H9 (cell line): Measurements from ENCODE around the gene SCARB2. TPM values are rescaled to one million over a fixed set of nuclear protein-coding genes. Genes with fewer than 3 reads are reported as not detected.

ENCODE experiments used
- DNase-seq: peaks from one replicate; pipeline ENCODE4 v3.0.0-alpha.2; 2017
- H2AFZ ChIP-seq: one replicate; pipeline ENCODE4 v1.6.1; 2013; ENCODE audit warnings: mild to moderate bottlenecking, low read length, control low read depth, moderate library complexity
- H2AK5ac ChIP-seq: 2 replicates; pipeline ENCODE4 v1.6.1; 2013; ENCODE audit warnings: low read length, control low read depth, mixed read lengths; ENCODE audit not compliant: insufficient read length
- H2BK120ac ChIP-seq: one replicate; pipeline ENCODE4 v1.6.1; 2013; ENCODE audit warnings: low read depth, mild to moderate bottlenecking, low read length, control low read depth, inconsistent platforms; ENCODE audit not compliant: poor library complexity, severe bottlenecking
- H2BK12ac ChIP-seq: 2 replicates; pipeline ENCODE4 v1.6.1; 2013; ENCODE audit warnings: low read length, control low read depth, mixed read lengths, low read depth; ENCODE audit not compliant: insufficient read length
- H2BK15ac ChIP-seq: 2 replicates; pipeline ENCODE4 v1.6.1; 2013; ENCODE audit warnings: low read depth, low read length, control low read depth
- H2BK20ac ChIP-seq: one replicate; pipeline ENCODE4 v1.6.1; 2013; ENCODE audit warnings: low read depth, mild to moderate bottlenecking, low read length, control low read depth, inconsistent platforms; ENCODE audit not compliant: poor library complexity, severe bottlenecking
- H2BK5ac ChIP-seq: 2 replicates; pipeline ENCODE4 v1.6.1; 2013; ENCODE audit warnings: low read length, control low read depth, mixed read lengths; ENCODE audit not compliant: insufficient read length
- H3K14ac ChIP-seq: 2 replicates; pipeline ENCODE4 v1.6.1; 2013; ENCODE audit warnings: low read length, control low read depth; ENCODE audit not compliant: insufficient read depth
- H3K18ac ChIP-seq: 2 replicates; pipeline ENCODE4 v1.6.1; 2013; ENCODE audit warnings: low read depth, mild to moderate bottlenecking, mixed read lengths, low read length, control low read depth; ENCODE audit not compliant: insufficient read length
- H3K23ac ChIP-seq: 2 replicates; pipeline ENCODE4 v1.6.1; 2013; ENCODE audit warnings: low read length, control low read depth, mixed read lengths, low read depth; ENCODE audit not compliant: insufficient read length
- H3K23me2 ChIP-seq: 2 replicates; pipeline ENCODE4 v1.6.1; 2013; ENCODE audit warnings: low read depth, mild to moderate bottlenecking, mixed read lengths, low read length, control low read depth; ENCODE audit not compliant: insufficient read length, poor library complexity, severe bottlenecking
- H3K27ac ChIP-seq: 2 replicates; pipeline ENCODE4 v1.5.1; 2013; ENCODE audit warnings: low read length, control low read depth, mixed read lengths, low read depth; ENCODE audit not compliant: insufficient read length
- H3K27me3 ChIP-seq: 2 replicates; pipeline ENCODE4 v1.6.1; 2013; ENCODE audit warnings: low read length, control low read depth, inconsistent platforms; ENCODE audit not compliant: insufficient read depth
- H3K4ac ChIP-seq: 2 replicates; pipeline ENCODE4 v1.6.1; 2013; ENCODE audit warnings: low read depth, mild to moderate bottlenecking, control low read depth, inconsistent platforms, low read length, moderate library complexity
- H3K4me1 ChIP-seq: 2 replicates; pipeline ENCODE4 v1.6.1; 2013; ENCODE audit warnings: low read length, control low read depth, inconsistent platforms; ENCODE audit not compliant: insufficient read depth
- H3K4me2 ChIP-seq: 2 replicates; pipeline ENCODE4 v1.6.1; 2013; ENCODE audit warnings: low read length, control low read depth, mixed read lengths; ENCODE audit not compliant: insufficient read length, insufficient read depth
- H3K56ac ChIP-seq: 2 replicates; pipeline ENCODE4 v1.6.1; 2013; ENCODE audit warnings: low read depth, mild to moderate bottlenecking, mixed read lengths, low read length, control low read depth; ENCODE audit not compliant: insufficient read length
- H3K79me1 ChIP-seq: 2 replicates; pipeline ENCODE4 v1.6.1; 2013; ENCODE audit warnings: low read depth, mild to moderate bottlenecking, moderate library complexity, low read length, control low read depth, inconsistent platforms; ENCODE audit not compliant: insufficient read depth, poor library complexity, severe bottlenecking
- H3K79me2 ChIP-seq: 2 replicates; pipeline ENCODE4 v1.6.1; 2013; ENCODE audit warnings: low read length, control low read depth, inconsistent platforms; ENCODE audit not compliant: insufficient read depth
- H3K9ac ChIP-seq: 2 replicates; pipeline ENCODE4 v1.6.1; 2013; ENCODE audit warnings: low read length, control low read depth, mixed read lengths; ENCODE audit not compliant: insufficient read length; ENCODE audit errors: extremely low read depth
- H3K9me3 ChIP-seq: one replicate; pipeline ENCODE4 v1.6.1; 2013; ENCODE audit warnings: low read depth, low read length, inconsistent platforms; ENCODE audit not compliant: control insufficient read depth
- H3T11ph ChIP-seq: one replicate; pipeline ENCODE4 v1.6.1; 2013; ENCODE audit warnings: mild to moderate bottlenecking, low read length, control low read depth, inconsistent platforms
- H4K20me1 ChIP-seq: one replicate; pipeline ENCODE4 v1.6.1; 2013; ENCODE audit not compliant: control insufficient read depth, insufficient read length, insufficient read depth
- H4K5ac ChIP-seq: 2 replicates; pipeline ENCODE4 v1.6.1; 2013; ENCODE audit warnings: low read depth, mild to moderate bottlenecking, mixed read lengths, low read length, control low read depth; ENCODE audit not compliant: insufficient read length
- H4K8ac ChIP-seq: replicated peaks from 2 replicates; pipeline ENCODE4 v1.6.1; 2013; ENCODE audit warnings: low read length, control low read depth, mixed read lengths, low read depth; ENCODE audit not compliant: insufficient read length
- H4K91ac ChIP-seq: 2 replicates; pipeline ENCODE4 v1.6.1; 2013; ENCODE audit warnings: low read depth, mild to moderate bottlenecking, moderate library complexity, mixed read lengths, low read length, control low read depth; ENCODE audit not compliant: insufficient read length
- H3K27ac Mint-ChIP-seq, 3 experiments: 2 replicates in 2 of 3; 3 replicates in 1 of 3; pipeline ENCODE4 v1.8.0; 2020 to 2021; ENCODE audit warnings: mixed read lengths in 3 of 3, mild to moderate bottlenecking in 1 of 3, moderate library complexity in 1 of 3
- H3K27me3 Mint-ChIP-seq: 2 replicates; pipeline ENCODE4 v1.8.0; 2021; ENCODE audit warnings: low read depth, mild to moderate bottlenecking, moderate library complexity, mixed read lengths
- H3K36me3 Mint-ChIP-seq, 3 experiments: 2 replicates in 2 of 3; 3 replicates in 1 of 3; pipeline ENCODE4 v1.8.0; 2020 to 2021; ENCODE audit warnings: low read depth in 3 of 3, mixed read lengths in 3 of 3; ENCODE audit not compliant: insufficient read depth in 1 of 3
- H3K4me1 Mint-ChIP-seq, 2 experiments: 2 replicates each; pipeline ENCODE4 v1.8.0; 2020; ENCODE audit warnings: mixed read lengths in 2 of 2
- H3K4me3 Mint-ChIP-seq, 2 experiments: 2 replicates in 1 of 2; 3 replicates in 1 of 2; pipeline ENCODE4 v1.8.0; 2020 to 2021; ENCODE audit warnings: mild to moderate bottlenecking in 2 of 2, mixed read lengths in 2 of 2, moderate library complexity in 1 of 2
- H3K9me3 Mint-ChIP-seq, 2 experiments: 2 replicates in 1 of 2; 3 replicates in 1 of 2; pipeline ENCODE4 v1.8.0; 2020; ENCODE audit warnings: mild to moderate bottlenecking in 2 of 2, mixed read lengths in 2 of 2, moderate library complexity in 1 of 2
- CTCF ChIP-seq: fragments of 200-600 bp; sonication (generic); conservative IDR thresholded peaks from 3 replicates; pipeline ENCODE4 v1.8.0; 2021; ENCODE audit warnings: antibody characterized with exemption, mild to moderate bottlenecking
- WGBS: extraction: QIAGEN DNeasy Blood & Tissue Kit; methylation state at CpG from one replicate; pipeline ENCODE4 v1.1.7; 2013; ENCODE audit warnings: missing lambda C conversion rate, low lambda C conversion rate, mixed read lengths; ENCODE audit not compliant: insufficient read length; ENCODE audit errors: extremely low coverage; 5-methylcytosine and 5-hydroxymethylcytosine counted together
- total RNA-seq: library from RNA; stranded (reverse); gene quantifications from 2 replicates; pipeline ENCODE4 v1.2.1, GENCODE V29; 2021

The SCARB2 gene
- total RNA-seq, 1 experiment from 2014 or later = 36.4 TPM

GRCh38 chr4:76166480-76166879, 47.1 kb downstream of the SCARB2 start:
- Histone ChIP-seq H4K91ac (no peak overlapping the region), H4K20me1 (no peaks in the 10 kb centered on the region), H2BK15ac (no peak overlapping the region), H3K27me3 (no peaks in the 10 kb centered on the region), H3K23me2 (no peaks in the 10 kb centered on the region), H4K8ac (no peak overlapping the region), H3K9me3 (no peaks in the 10 kb centered on the region), H2BK120ac (no peak overlapping the region), H2AK5ac (no peak overlapping the region), H4K5ac (no peak overlapping the region), H3K18ac (no peak overlapping the region), H2AFZ (no peak overlapping the region), H3K56ac (no peak overlapping the region), H3T11ph (no peak overlapping the region), H3K9ac (no peak overlapping the region), H3K79me1 (no peaks in the 10 kb centered on the region), H2BK12ac (no peak overlapping the region), H3K27ac (no peak overlapping the region), H3K79me2 (no peaks in the 10 kb centered on the region), H3K4me2 (no peak overlapping the region), H3K4ac (no peak overlapping the region), H3K23ac (no peak overlapping the region), H2BK20ac (no peak overlapping the region), H3K14ac (no peak overlapping the region), H3K4me1 (no peaks in the 10 kb centered on the region), H2BK5ac (no peak overlapping the region)
- no peaks in the 10 kb centered on the region for H3K27me3 Mint-ChIP-seq
- H3K9me3 Mint-ChIP-seq = no peaks in the 10 kb centered on the region
- H3K4me1 Mint-ChIP-seq = no peaks in the 10 kb centered on the region
- H3K4me3 Mint-ChIP-seq = no peak overlapping the region
- no peak for TF ChIP-seq CTCF
- H3K27ac Mint-ChIP-seq = no peak overlapping the region
- no peak for DNase-seq
- no CpG with 5 or more reads among the region's 3 CpGs for WGBS
- peaks cover 9 to 37% (median 23%) of the 10 kb centered on the region in 3 experiments for H3K36me3 Mint-ChIP-seq
